ENCODE results near the gene UBE3C. TPM values are rescaled to one million over a fixed set of nuclear protein-coding genes. Genes with fewer than 3 reads are reported as not detected.

Gene UBE3C
- total and polyA plus RNA-seq, 2 experiments from 2014 or later = 30.8 to 92.7 TPM

DNA sequence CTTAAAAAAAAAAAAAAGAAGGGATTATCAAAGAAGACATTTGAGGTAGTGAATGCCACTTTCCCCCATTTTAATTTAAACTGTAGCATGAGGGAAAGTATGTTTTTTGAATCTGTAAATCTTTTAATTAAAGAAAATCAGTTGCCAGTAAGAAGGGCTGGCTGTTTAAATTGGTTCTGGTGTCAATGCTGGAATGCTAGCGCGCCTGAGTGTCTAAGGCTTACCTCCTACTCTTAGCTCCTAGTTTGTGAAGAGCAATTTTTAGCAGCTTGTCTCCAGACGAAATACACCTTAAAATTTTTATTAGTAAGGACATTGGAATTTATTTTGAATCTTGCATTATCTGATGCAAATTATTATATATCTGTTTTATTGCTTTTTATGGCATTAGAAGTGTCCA is 54.1 kb downstream of the UBE3C start:
- in situ Hi-C loops (cut with MboI) = no loop called here
- TF ChIP-seq EZH2phosphoT487 (IDR thresholded peaks at IDR 0.05; ENCODE audit: insufficient read depth, low read depth) (no peak), EZH2 (IDR thresholded peaks at IDR 0.05; ENCODE audit: insufficient read depth, poor library complexity, severe bottlenecking) (no peak)
- H3K79me2 ChIP-seq (ENCODE audit: insufficient read depth) = peaks cover 62% of the 10 kb centered on the region
- no peak for DNase-seq
- no peaks in the 10 kb centered on the region for H3K9me2 ChIP-seq (ENCODE audit: insufficient read depth)
- 90 to 95% methylated on average over 3 of the region's 3 CpGs for WGBS, 2 experiments (ENCODE audit: low coverage in 1 of 2, low lambda C conversion rate in 2 of 2, missing lambda C conversion rate in 2 of 2)
- no peaks in the 10 kb centered on the region for H4K20me1 ChIP-seq (ENCODE audit: insufficient read depth)
- no peaks in the 10 kb centered on the region for H3K4me1 ChIP-seq (ENCODE audit: insufficient read depth)
- no peaks in the 10 kb centered on the region for H3K9me3 ChIP-seq (ENCODE audit: low read depth)
- H3K4me2 ChIP-seq (ENCODE audit: unreplicated experiment) = no peak overlapping the region
- H3K27me3 ChIP-seq (replicated peaks; ENCODE audit: insufficient read depth) = no peaks in the 10 kb centered on the region
- H2AFZ ChIP-seq = no peak overlapping the region
- H3K27ac ChIP-seq = no peak overlapping the region
- no peak overlapping the region for H3K4me3 ChIP-seq
- peaks cover 45% of the 10 kb centered on the region for H3K36me3 ChIP-seq (ENCODE audit: low read depth)
- peaks cover 10% of the 10 kb centered on the region; the same call in 1 of the 2 replicates for H3F3A ChIP-seq (ENCODE audit: insufficient read depth)
- no peak overlapping the region for H3K9ac ChIP-seq

DNA sequence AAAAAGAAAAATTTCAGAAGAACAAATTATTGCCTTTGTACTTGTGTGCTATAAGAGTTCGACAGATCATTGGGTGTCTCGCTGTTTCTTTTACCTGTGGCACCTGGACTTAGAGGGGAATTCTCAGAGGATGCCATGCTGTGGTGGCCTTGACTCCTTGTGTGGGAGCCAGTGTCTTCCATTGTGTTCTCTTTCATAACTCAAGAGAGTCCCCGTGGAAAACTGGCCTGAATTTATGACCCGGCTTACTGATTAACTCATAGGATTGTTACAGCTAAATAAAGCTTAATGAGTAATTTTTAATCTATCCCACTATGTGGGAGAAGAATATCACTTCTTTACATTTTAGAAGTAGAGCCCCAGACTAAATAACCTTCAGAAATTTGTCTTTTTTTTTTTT is 54.5 kb downstream of the UBE3C start:
- Histone ChIP-seq H3K9me3 (ENCODE audit: low read depth) (no peaks in the 10 kb centered on the region), H3K9ac (no peak overlapping the region), H3F3A (ENCODE audit: insufficient read depth) (peaks cover 10% of the 10 kb centered on the region; the same call in 1 of the 2 replicates), H4K20me1 (ENCODE audit: insufficient read depth) (no peaks in the 10 kb centered on the region), H3K27me3 (replicated peaks; ENCODE audit: insufficient read depth) (no peaks in the 10 kb centered on the region), H3K9me2 (ENCODE audit: insufficient read depth) (no peaks in the 10 kb centered on the region), H3K36me3 (ENCODE audit: low read depth) (peaks cover 47% of the 10 kb centered on the region), H3K4me2 (ENCODE audit: unreplicated experiment) (no peak overlapping the region), H2AFZ (no peak overlapping the region), H3K27ac (no peak overlapping the region), H3K4me1 (ENCODE audit: insufficient read depth) (no peaks in the 10 kb centered on the region), H3K79me2 (ENCODE audit: insufficient read depth) (peaks cover 59% of the 10 kb centered on the region), H3K4me3 (no peak overlapping the region)
- in situ Hi-C loops (cut with MboI) = no loop called here
- no peak for TF ChIP-seq EZH2 (IDR thresholded peaks at IDR 0.05; ENCODE audit: insufficient read depth, poor library complexity, severe bottlenecking)
- no peak for TF ChIP-seq EZH2phosphoT487 (IDR thresholded peaks at IDR 0.05; ENCODE audit: insufficient read depth, low read depth)
- 97% methylated on average over 4 of the region's 4 CpGs for WGBS, 2 experiments (ENCODE audit: low coverage in 1 of 2, low lambda C conversion rate in 2 of 2, missing lambda C conversion rate in 2 of 2)
- no peak for DNase-seq

DNA sequence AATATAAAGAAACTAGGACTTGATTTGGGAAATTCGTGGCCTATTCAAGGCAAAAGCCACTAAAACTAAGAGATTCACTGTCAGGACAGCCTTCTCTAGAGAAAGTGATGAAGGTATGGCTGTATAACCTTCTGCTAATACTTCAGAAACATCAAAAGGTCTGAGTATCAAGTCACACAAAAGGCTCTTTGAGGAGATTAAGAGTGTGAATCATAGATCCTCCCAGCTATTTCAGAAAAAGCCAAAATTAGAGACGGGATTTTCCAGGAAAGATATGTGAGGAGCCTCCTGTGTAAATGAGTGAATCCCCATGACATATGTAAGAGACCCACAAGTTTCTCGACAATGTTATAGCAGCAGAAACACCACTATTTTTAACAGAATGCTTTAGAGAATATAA is 56.2 kb downstream of the UBE3C start:
- no peak overlapping the region for H2AFZ ChIP-seq
- in situ Hi-C loops (cut with MboI) = no loop called here

DNA sequence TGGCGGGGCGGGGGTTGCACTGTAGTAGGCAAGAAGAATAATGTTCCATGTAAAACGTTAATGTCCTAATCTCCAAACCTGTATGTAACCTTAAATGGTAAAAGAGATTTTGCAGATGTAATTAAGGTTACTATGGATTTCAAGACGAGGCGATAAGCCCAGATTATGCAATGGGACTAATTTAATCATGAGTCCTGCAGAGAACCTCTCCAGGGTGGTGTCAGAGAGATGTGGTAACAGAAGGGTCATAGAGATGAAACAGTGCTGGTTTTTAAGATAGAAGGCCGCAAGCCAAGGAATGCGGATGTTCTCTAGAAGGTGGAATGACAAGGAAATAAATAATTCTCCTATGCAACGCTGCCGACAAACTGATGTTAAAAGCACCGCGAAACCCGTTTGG is 57.1 kb downstream of the UBE3C start:
- Histone ChIP-seq H3F3A (ENCODE audit: insufficient read depth) (peaks cover 10% of the 10 kb centered on the region; the same call in 1 of the 2 replicates), H3K9ac (no peak overlapping the region), H4K20me1 (ENCODE audit: insufficient read depth) (no peaks in the 10 kb centered on the region), H3K36me3 (ENCODE audit: low read depth) (peaks cover 51% of the 10 kb centered on the region), H3K9me2 (ENCODE audit: insufficient read depth) (no peaks in the 10 kb centered on the region), H3K9me3 (ENCODE audit: low read depth) (no peaks in the 10 kb centered on the region), H3K4me1 (ENCODE audit: insufficient read depth) (no peaks in the 10 kb centered on the region), H2AFZ (no peak overlapping the region), H3K4me3 (no peak overlapping the region), H3K79me2 (ENCODE audit: insufficient read depth) (peaks cover 43% of the 10 kb centered on the region), H3K4me2 (ENCODE audit: unreplicated experiment) (no peak overlapping the region), H3K27me3 (replicated peaks; ENCODE audit: insufficient read depth) (no peaks in the 10 kb centered on the region), H3K27ac (no peak overlapping the region)
- 89 to 93% methylated on average over 12 of the region's 12 CpGs for WGBS, 2 experiments (ENCODE audit: low coverage in 1 of 2, low lambda C conversion rate in 2 of 2, missing lambda C conversion rate in 2 of 2)
- DNase-seq = no peak
- TF ChIP-seq EZH2phosphoT487 (IDR thresholded peaks at IDR 0.05; ENCODE audit: insufficient read depth, low read depth) = no peak
- TF ChIP-seq EZH2 (IDR thresholded peaks at IDR 0.05; ENCODE audit: insufficient read depth, poor library complexity, severe bottlenecking) = no peak
- in situ Hi-C loops (cut with MboI) = no loop called here

More for the DNA sequence above, 56.2 kb downstream of the UBE3C start:
- no peak overlapping the region for H3K4me2 ChIP-seq (ENCODE audit: unreplicated experiment)
- peaks cover 48% of the 10 kb centered on the region for H3K36me3 ChIP-seq (ENCODE audit: low read depth)
- H4K20me1 ChIP-seq (ENCODE audit: insufficient read depth) = no peaks in the 10 kb centered on the region
- no peaks in the 10 kb centered on the region for H3K27me3 ChIP-seq (replicated peaks; ENCODE audit: insufficient read depth)
- no peak for DNase-seq
- peaks cover 52% of the 10 kb centered on the region for H3K79me2 ChIP-seq (ENCODE audit: insufficient read depth)
- no peak for TF ChIP-seq EZH2 (IDR thresholded peaks at IDR 0.05; ENCODE audit: insufficient read depth, poor library complexity, severe bottlenecking)
- no peak for TF ChIP-seq EZH2phosphoT487 (IDR thresholded peaks at IDR 0.05; ENCODE audit: insufficient read depth, low read depth)
- H3K27ac ChIP-seq = no peak overlapping the region
- no peaks in the 10 kb centered on the region for H3K9me2 ChIP-seq (ENCODE audit: insufficient read depth)
- H3K9ac ChIP-seq = no peak overlapping the region
- 82 to 89% methylated on average over 3 of the region's 3 CpGs for WGBS, 2 experiments (ENCODE audit: low coverage in 1 of 2, low lambda C conversion rate in 2 of 2, missing lambda C conversion rate in 2 of 2)
- no peaks in the 10 kb centered on the region for H3K9me3 ChIP-seq (ENCODE audit: low read depth)
- H3K4me1 ChIP-seq (ENCODE audit: insufficient read depth) = no peaks in the 10 kb centered on the region
- peaks cover 10% of the 10 kb centered on the region; the same call in 1 of the 2 replicates for H3F3A ChIP-seq (ENCODE audit: insufficient read depth)
- H3K4me3 ChIP-seq = no peak overlapping the region

DNA sequence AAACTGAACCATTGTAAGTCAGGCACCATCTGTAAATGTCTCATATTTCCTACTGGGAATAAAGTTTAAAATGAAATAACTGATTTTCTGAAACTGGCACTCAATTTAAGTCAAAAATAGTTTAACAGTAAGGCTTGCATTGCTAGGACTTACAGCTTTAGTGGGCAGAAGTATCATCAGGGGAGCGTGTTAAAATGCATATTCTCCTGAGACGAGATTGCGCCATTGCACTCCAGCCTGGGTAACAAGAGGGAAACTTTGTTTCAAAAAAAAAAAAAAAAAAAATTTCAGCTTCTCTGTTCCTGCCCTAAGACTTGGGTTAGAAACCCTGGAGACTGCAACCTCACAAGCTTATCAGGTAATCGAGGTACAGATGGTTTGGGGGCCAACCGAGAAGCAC is 65.4 kb downstream of the UBE3C start:
- no peak overlapping the region for H3K4me2 ChIP-seq (ENCODE audit: unreplicated experiment)

More for the DNA sequence above, 65.4 kb downstream of the UBE3C start:
- Histone ChIP-seq H3K9me2 (ENCODE audit: insufficient read depth) (no peaks in the 10 kb centered on the region), H4K20me1 (ENCODE audit: insufficient read depth) (no peaks in the 10 kb centered on the region), H3K27ac (no peak overlapping the region), H3K4me3 (no peak overlapping the region), H3K9ac (no peak overlapping the region), H3K9me3 (ENCODE audit: low read depth) (no peaks in the 10 kb centered on the region), H3K4me1 (ENCODE audit: insufficient read depth) (no peaks in the 10 kb centered on the region), H3F3A (ENCODE audit: insufficient read depth) (no peaks in the 10 kb centered on the region), H3K36me3 (ENCODE audit: low read depth) (peaks cover 29% of the 10 kb centered on the region), H3K27me3 (replicated peaks; ENCODE audit: insufficient read depth) (no peaks in the 10 kb centered on the region), H2AFZ (no peak overlapping the region), H3K79me2 (ENCODE audit: insufficient read depth) (no peaks in the 10 kb centered on the region)
- no peak for DNase-seq
- 89 to 92% methylated on average over 5 of the region's 5 CpGs for WGBS, 2 experiments (ENCODE audit: low coverage in 1 of 2, low lambda C conversion rate in 2 of 2, missing lambda C conversion rate in 2 of 2)
- in situ Hi-C loops (cut with MboI) = no loop called here
- TF ChIP-seq EZH2phosphoT487 (IDR thresholded peaks at IDR 0.05; ENCODE audit: insufficient read depth, low read depth) (no peak), EZH2 (IDR thresholded peaks at IDR 0.05; ENCODE audit: insufficient read depth, poor library complexity, severe bottlenecking) (no peak)
